HG03103 (cell line): ENCODE measurements around the gene LRRN2.
"Not testable (repeated sequence)": the region's sequence is repeated elsewhere in the genome, so short reads cannot be mapped to it uniquely, and the experiment has no call there.

Experiments
- ATAC-seq: cut with Tn5 transposase; IDR thresholded peaks from one replicate; pipeline ENCODE4 v1.9.1; 2021; ENCODE audit warnings: low read depth; ENCODE audit not compliant: unreplicated experiment

Gene LRRN2

DNA sequence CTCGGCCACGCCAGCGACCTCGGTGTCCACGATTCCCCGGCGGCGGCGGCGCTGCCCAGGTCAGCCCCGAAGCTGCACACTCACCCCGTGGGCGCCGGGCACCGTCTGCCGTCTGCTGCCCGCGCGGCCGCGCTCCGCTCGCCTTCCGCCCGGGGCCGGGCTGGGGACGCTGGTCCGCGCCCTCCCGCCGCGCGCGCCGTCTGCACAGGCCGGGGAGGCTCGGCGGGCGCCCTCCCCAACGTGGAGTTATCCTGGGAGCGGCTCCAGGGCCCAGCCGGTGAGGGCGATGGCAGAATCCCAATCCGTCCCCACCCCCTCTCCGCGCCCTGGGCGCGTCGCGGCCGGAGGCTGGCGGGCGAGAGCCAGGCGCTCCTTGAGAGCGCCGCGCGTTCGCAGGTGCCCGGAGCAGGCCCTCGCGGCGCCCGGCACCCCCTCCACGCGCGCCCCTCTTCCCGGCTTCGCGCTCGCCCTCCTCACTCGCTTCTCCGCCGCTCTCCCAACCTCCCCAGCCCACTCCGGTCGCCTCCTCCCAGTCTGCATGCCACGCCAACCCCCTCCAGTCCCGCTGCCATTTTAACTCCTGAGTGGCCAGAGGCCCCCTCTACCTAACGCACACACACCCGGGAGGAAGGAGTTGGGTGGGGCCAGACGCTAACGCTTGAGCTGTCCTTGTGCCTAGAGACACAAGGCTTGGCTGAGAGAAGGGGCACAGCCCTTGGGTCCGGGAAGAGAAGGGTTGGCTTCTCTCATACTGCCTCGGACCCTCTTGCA is at the start of gene LRRN2:
Gene LRRN2 (minus strand): TSS at position 503 of the 771 bp plus-strand sequence. CDS start 65,746 bp downstream, outside the sequence.
- ATAC-seq = no peak

DNA sequence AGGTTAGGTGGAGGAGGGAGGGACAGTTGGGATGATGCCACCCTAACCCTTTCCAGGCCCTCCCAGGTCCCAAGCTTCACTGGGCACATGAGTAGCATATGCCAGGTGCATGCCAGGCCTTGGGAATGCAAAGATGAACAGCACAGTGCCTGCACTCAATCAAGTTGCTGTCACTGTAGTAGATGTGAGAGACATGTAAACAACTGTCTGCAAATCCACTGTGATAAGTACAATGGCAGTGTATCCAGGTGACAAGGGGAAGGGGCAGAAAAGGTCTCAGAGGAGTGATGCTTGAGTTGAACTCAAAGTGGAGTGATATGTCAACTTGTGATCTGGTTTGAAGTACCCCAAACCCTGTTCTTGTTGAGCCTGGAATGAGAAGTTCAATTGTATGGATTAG is 49.5 kb upstream of the LRRN2 start:
- ATAC-seq = no peak

DNA sequence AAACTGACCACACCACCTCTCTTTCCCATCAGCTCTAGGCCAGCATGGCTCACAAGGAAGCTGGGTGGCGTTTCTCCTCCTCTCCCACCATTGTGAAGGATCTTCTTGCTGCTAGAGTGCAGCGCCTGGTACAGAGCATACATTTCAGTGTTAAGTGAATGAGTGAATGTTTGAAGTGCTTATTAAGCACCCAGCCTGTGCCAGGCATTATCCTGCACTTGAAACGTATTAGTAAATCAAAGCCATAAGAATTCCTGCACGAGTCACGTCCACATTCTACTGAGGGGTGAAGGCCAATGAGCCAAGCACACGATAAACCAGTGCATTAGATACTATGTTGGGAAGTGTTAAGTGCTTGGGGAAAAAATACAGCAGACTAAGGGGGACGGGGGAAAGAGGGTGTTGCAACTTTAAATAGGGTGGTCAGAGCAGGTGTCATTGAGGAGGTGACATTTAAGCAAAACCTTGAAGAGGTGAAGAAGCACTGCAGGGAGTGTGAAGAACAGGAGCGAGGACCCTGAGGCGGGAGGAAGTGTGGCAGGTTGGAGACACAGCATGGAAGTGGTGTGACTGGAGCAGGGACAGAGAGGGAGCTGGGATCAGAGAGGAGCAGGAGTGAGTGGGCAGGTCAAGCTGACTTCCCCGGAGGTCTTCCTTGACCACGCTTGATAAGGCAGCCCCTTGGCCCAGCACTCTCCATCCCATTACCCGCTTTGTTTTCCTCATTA is 48.5 kb upstream of the LRRN2 start:
- ATAC-seq = no peak

DNA sequence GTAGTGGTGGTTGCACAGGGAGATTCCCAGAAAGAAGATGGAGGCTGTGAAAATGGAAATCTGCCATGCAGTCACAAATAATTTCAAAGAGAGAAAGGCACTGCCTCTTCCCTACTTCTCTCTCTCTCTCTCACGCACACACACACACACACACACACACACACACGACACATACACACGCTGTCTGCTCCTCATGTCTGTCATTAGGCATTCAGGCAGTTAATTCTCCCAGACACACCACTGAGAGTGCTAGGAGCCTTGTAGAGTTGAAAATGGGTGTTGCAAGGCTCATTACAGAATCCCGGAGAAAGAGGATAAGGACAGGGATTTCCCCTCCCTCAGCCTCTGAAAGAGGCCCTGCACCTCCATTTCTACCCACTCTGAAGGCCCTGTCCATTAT is 47.8 kb upstream of the LRRN2 start:
- ATAC-seq = no peak

DNA sequence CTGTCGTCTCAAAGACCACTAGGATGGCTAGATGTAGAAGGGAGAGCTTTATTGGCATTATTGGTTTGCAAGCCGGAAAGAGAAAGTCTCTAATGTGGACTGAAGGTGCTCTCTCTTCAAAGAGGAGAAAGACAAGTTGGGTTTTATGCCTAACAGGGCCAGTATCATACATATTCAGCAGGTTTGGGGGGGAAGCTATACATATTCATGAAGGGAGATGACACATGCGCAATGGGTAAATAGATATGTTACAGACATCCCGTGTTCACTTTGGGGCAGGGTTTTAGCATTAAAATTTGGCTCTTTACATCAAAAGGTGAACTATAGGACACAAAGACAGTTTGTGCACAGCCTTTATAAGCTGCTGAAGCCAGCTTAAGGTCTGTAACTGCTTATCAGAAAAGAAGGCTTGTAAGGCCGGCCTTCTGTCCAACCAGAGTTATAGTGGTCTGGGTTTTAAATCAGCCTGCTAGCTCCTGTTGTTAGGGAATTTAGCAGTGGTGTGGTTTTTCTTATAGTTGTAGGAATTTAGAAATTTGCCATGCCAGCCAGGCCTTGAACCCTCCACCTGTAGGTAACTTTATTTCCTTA is 46.5 kb upstream of the LRRN2 start:
- no peak for ATAC-seq

DNA sequence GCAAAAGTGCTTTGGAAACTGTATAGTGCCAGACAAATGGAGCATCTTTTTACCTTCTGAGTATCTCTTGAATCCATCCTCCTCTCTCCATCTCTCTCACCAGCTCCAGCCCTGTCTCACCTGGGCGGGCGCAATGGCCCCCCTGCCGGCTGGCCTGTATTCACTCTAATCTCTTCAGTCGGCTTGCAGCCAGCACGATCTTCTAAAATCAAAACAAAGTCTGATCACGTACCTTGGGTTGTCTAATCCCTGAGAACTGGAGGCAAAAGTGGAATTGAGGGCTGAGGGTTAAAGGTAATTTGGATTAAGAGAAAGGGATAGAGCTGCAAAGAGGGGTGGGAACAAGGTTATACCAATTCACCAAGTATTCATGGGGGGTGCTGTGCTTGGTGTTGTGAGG is 46.0 kb upstream of the LRRN2 start:
- ATAC-seq = no peak

DNA sequence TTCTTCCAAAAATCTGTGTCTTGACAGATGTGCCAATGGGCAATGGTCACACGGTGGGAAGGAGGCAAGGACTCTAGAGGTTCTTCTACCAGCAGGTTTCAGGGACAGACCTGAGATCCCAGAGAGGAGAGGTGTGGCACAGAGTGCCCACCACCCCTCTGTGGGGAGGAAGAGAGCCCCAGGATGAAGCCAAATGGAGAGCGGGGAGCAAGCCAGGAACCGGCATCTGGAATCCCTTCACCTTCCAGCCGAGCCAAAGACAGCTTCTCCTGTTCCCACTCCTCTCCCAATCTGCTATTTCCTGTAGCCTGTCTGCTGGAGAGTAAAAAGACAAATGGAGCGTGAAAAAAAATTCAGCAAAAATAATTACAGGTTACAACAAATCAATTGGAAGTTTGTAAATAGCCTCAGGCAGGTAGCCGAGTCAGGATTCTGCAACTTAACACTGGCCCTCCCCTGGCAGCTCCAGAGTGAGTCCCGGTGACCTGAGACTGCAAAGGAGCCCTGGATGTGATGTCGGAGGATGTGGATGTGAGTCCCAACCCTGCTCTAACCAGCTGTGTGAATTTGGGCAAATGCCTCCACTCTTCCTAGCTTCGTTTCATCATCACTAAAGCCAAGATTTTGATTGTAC is 45.4 kb upstream of the LRRN2 start:
- ATAC-seq = no peak

DNA sequence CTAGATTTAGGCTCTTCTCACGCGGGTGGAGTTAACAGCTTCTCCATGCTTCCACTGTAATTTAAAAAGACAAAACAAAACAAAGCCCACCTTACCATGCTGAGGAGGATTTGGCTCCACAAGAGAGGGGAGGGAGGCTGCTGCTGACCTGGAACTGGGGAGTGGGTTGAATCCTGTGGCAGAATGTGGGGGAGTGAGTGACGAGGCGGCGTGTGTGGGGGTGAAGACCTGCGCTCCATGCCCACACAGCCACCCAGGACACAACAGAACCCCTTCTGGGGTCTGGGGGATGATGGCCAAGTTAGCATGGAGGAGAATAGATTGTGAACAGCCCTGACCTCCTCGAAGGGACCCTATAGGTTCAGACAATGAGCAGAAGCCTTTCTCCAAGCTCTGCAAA is 44.0 kb upstream of the LRRN2 start:
- no peak for ATAC-seq

DNA sequence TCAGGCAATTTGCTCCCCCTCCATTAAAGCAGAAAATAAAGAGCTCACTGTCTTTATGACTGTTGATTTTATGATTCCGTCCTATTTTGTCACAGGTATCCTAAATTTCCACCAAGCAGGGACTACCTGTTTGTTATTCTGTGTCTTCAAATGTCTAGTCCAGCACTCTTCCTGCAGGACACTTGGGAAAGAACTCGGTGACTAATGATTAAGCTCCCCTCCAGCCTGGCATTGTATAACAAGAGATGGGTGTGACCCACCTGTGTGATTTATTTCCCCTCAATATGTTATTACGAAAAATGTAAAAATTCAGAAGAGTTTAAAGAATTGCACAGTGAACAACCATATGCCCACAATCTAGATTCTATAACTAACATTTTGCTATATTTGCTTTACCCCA is 42.9 kb upstream of the LRRN2 start:
- no peak for ATAC-seq

DNA sequence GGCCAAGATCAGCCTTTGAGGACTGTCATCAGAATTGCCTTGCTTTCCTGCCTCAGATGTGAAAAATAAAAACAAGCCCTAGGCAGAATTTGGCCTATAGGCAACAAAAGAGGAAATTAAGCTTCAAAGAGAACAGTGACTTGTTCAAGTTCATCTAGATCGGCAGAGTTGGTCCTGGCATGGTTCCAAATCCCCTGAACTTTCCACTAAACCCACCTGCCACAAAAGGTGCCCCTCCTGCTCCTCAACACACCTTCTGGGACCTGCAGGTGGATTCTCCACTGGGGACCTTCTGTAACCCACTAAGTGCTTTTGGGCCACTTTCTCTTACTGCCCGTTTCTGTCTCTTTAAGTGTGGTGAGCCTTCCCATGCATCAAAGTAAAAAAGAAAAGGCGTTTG is 42.5 kb upstream of the LRRN2 start:
- ATAC-seq = no peak

DNA sequence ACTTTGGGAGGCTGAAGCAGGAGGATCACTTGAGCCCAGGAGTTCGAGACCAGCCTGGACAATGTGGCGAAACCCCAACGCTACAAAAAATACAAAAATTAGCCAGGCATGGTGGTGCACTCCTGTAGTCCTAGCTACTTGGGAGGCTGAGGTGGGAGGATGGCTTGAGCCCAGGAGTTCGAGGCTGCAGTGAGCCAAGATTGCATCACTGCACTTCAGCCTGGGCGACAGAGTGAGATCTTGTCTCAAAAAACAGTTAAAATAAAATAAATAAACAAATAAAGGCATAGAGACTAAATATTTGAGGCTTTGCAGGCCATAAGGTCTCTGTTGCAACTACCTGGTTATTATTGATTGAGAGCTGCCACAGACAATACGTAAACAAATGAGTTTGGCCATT is 41.9 kb upstream of the LRRN2 start:
- ATAC-seq = not testable (repeated sequence)

DNA sequence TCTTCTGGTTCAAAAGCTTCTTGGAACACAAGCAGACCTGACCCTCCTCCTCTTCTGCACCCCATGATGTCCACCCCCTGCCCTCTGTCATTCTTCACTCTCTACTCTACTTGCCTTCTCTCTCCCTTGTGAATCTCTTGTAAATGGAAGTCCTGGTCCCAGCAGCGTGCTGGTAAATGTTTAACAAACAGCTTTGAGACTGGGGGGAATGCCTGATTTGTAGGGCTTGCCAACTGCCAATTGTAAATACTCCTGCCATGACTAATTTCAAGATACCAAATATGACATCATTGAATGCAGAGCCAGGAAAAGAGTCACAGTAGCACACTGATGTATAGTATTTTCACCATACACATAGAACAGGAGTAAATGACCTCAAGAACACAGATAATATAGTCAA is 40.9 kb upstream of the LRRN2 start:
- ATAC-seq = no peak

DNA sequence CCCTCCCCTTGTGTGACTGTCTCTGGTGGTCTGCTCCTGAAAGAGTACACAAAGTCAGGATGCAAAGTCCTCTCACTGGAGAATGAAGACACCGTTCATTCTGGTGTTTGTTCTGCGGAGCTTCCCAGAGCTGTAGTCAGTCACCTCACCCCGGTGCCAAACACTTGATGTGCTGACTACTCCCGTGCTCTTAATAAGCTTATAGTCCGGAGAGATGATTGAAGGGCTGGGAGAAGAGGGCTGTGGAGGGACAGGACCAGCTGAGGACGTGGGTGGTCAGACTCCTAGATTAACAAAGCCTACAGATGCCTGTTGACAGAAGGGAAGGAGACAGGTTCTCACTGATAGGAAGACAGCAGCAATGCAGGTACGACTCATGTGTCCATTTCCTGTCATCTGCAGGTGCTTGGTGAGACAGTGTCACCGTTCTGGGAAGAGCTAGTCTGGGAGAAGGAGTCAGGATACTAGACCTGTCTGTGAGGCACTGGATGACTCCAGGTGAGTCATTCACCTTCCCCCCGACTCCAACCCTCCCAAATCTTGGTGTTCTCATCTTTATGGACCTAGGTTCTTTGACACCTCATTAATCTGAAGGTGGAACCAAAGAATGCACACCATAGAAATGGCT is 40.4 kb upstream of the LRRN2 start:
- no peak for ATAC-seq

DNA sequence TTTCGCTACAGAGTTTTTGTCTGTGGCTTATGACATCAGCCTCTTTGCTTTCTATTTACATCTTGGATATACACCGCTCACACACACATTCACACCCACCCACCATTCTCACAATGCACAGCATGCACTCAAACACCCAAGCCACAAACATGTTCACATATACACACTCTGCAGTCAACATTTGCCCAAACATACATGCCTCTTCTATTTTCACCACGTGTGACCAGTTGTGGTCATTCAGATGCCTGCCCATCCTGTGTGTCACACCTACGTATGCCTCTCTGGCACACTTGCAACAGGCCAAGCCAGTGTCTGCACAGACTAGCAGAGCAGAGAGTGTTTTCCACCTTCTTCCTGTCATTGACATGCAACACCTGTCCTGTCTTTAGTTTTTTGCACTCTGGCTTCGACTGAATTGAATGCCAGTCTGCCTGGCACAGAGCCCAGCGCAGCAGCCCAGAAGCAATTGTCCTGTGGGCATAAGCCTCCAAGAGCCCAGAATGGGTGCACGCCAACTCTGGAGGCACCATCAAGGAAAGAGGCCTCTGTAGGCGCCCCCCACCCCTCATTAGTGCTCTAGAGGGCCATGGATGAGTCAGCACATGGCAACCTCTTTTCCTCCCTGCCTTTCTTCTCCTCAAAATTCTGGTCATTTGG is 37.7 kb upstream of the LRRN2 start:
- no peak for ATAC-seq

DNA sequence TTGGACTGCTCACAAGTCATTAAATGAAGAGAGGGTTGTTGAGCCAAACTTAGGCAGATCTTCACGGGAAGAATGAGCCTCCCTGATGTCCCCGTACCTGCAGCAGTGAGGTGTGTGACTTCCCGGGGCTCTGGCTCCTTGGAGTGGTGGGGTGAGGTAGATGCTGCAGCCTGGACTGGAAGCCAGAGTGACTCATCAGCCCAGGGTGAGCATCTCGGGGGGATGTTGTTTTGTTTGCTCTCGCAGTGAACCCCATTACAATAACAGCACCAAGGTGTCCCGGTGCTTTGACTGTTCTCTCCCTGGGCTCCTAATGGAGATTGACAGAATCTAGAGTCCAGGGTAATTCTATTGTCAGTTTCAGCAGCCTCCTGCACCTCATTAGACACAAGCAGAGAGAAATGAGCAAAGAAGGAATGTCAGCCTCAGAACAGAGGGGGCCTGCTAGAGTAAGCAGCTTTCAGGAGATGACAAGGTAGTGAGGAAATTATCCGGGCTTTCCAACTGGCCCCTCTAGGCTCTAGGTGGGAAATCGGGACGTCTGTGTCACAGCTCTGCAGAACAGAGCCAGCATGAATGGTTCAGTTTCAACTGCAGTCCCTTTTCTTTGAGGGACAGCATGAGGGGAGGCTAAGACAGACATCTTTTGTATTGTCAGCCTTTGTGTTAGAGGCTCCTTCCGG is 36.0 kb upstream of the LRRN2 start:
- no peak for ATAC-seq

DNA sequence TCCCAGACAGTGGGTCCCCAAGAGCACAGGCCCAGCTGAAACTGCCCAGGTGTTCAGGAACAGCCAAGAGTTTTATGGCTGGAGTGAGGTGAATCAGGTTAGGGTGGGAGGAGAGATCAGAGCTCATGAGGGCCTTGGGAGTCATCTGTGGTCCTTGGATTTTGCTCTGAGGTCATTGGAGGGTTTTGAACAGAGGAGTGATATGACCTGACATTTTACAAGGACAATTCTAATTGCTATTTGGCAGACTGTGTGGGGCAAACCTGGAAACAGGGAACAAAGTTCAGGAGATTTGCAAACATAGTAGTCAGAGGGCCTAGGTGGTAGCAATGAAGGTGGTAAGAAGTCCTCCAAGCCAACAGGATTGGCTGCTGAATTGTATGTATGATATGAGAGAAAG is 31.1 kb upstream of the LRRN2 start:
- no peak for ATAC-seq

DNA sequence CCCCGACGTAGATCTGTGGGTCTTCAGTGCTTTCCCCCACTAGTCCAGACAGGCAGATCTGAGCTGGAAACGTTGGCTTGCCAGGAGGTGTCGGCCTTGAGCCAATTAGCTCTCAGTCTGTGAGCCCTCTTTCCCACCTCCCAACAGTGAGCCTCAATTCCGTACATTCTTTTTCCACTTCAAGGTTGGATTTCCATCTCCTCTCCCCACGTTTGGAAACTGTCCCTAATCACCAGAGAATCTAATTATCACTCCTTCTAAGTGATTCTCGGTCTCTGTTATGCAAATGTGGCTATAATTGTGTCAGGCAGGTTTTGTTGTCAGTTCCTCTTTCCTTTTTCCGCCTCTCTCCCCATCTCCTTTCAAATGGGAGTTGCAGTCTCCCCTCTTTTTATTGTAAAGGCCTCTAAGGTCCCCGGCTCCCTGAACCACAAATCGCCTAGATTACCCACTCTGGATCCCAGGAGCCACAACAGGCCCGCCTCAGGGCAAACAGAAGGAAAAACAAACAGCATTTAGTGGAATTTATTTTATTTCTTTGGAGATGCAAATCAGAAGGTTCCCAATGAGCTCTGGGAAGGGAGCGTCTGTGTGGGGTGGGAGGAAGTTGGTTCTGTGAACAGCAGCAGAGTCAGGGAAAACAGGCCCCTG is 29.4 kb upstream of the LRRN2 start:
- no peak for ATAC-seq

DNA sequence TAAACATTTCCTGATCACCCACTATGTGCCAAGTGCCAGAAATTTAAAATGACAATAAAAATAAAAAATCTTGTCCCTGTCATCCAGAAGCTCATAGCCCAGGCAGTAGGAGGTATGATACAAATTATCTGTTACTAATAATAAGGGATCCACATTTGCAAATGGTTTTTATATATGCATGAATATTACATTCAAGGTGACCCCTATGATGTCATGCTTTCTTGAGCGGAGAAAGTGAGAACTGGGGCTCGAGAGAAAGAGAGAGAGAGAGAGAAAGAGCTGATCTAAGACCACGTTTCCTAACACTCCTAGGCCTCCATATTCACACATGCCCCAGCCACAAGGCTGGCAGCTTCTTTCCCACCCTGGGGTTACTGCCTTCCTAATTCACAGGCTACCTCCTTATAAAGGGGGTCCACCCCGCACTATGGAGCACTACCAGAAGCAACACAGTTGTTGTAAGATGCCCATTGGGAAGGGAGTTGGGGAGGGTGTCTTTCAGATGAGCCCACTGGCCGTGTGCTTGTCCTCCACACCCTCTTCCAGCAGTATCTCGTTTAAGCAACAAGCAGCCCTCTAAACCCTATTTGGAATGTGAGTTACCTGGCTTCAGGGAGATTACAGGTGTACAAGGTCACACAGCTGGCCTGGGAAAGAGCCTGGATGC is 28.8 kb upstream of the LRRN2 start:
- no peak for ATAC-seq

DNA sequence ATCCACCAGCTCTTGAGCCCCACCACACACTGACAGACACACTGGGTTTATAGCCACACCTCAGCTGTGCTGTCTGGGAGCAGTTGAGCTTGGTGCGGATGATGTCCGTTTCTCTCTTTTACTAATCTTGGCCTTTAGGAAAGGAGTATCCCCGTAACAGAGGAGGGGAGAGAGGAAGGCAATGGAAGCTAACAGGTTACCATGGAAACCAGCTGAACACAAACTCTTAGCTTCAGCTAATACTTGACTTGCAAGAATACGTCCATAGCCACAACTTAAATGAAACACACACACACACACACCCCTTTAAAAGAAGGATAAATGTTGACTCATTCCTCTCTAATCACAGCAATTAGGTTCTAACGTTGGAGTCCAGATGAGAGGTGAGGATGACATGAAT is 28.0 kb upstream of the LRRN2 start:
- no peak for ATAC-seq
